HG03060 (cell line): ENCODE measurements around the gene JMJD6.
A peak's percentile ranks its signal among the peaks of the same experiment; 100 is the strongest.
"Not testable (repeated sequence)": the region's sequence is repeated elsewhere in the genome, so short reads cannot be mapped to it uniquely, and the experiment has no call there.

ENCODE experiments used
- ATAC-seq: cut with Tn5 transposase; IDR thresholded peaks from one replicate; pipeline ENCODE4 v1.9.1; 2021; ENCODE audit warnings: low read depth, moderate number of reproducible peaks; ENCODE audit not compliant: unreplicated experiment

The JMJD6 gene

GRCh38 chr17:76726231-76726775, at the start of gene JMJD6:
TSS of gene JMJD6 (minus strand) at chr17:76726606. CDS start at chr17:76726475, 131 bp downstream.
- ATAC-seq: peak; percentile 44

- no peak for ATAC-seq
These were observed 48.7 kb upstream of the JMJD6 start for GRCh38 chr17:76775021-76775600.

GRCh38 chr17:76772842-76773525, 46.6 kb upstream of the JMJD6 start:
- no peak for ATAC-seq

GRCh38 chr17:76758570-76758969, 32.2 kb upstream of the JMJD6 start:
- no peak for ATAC-seq

GRCh38 chr17:76757256-76757655, 30.9 kb upstream of the JMJD6 start:
- ATAC-seq: no peak

- ATAC-seq: no peak
These were observed 28.9 kb upstream of the JMJD6 start for GRCh38 chr17:76755285-76755684.

GRCh38 chr17:76753061-76753961, 26.9 kb upstream of the JMJD6 start:
- no peak for ATAC-seq

GRCh38 chr17:76752006-76752405, 25.6 kb upstream of the JMJD6 start:
- no peak for ATAC-seq

- ATAC-seq: no peak
These were observed 25.1 kb upstream of the JMJD6 start for GRCh38 chr17:76751416-76751993.

- ATAC-seq: no peak
These were observed 22.3 kb upstream of the JMJD6 start for GRCh38 chr17:76748657-76749056.

GRCh38 chr17:76747716-76748363, 21.4 kb upstream of the JMJD6 start:
- ATAC-seq: no peak

- not testable (repeated sequence) for ATAC-seq
These were observed 19.4 kb upstream of the JMJD6 start for GRCh38 chr17:76745785-76746184.

GRCh38 chr17:76744747-76745146, 18.3 kb upstream of the JMJD6 start:
- no peak for ATAC-seq

GRCh38 chr17:76742958-76743357, 16.6 kb upstream of the JMJD6 start:
- ATAC-seq: no peak

- no peak for ATAC-seq
These were observed 14.1 kb upstream of the JMJD6 start for GRCh38 chr17:76740329-76741118.

- not testable (repeated sequence) for ATAC-seq
These were observed 13.2 kb upstream of the JMJD6 start for GRCh38 chr17:76739568-76740115.

- no peak for ATAC-seq
These were observed 12.1 kb upstream of the JMJD6 start for GRCh38 chr17:76738468-76738850.

GRCh38 chr17:76737676-76738467, 11.5 kb upstream of the JMJD6 start, which contains the start of gene MFSD11:
TSS of gene MFSD11 (plus strand) at chr17:76738119. CDS start at chr17:76738353, 234 bp downstream.
- ATAC-seq: peak; percentile 21
